Activated CD8-positive, alpha-beta memory T cell treated with anti-CD3 and anti-CD28 coated beads for 4 hours (primary cell): ENCODE measurements around the gene STK32B.
"Not testable (repeated sequence)": the region's sequence is repeated elsewhere in the genome, so short reads cannot be mapped to it uniquely, and the experiment has no call there.

Experiments
- DNase-seq, 2 donors: peaks; one replicate each; pipeline ENCODE4 v3.0.0-alpha.2; 2020; ENCODE audit warnings: low read depth in 2 of 2

The STK32B gene

GRCh38 chr4:5030927-5031326 lies 20.4 kb upstream of the STK32B start:
- DNase-seq = no peak

- no peak for DNase-seq
These were observed 18.5 kb upstream of the STK32B start for GRCh38 chr4:5032813-5033212.

- DNase-seq = no peak
These were observed 17.9 kb upstream of the STK32B start for GRCh38 chr4:5033281-5033841.

GRCh38 chr4:5034206-5034605 lies 17.1 kb upstream of the STK32B start:
- no peak for DNase-seq

GRCh38 chr4:5036239-5036638 lies 15.0 kb upstream of the STK32B start:
- DNase-seq = no peak

GRCh38 chr4:5037553-5038551 lies 13.4 kb upstream of the STK32B start:
- DNase-seq = no peak

GRCh38 chr4:5039800-5040199 lies 11.5 kb upstream of the STK32B start:
- no peak for DNase-seq

- no peak for DNase-seq
These were observed 10.2 kb upstream of the STK32B start for GRCh38 chr4:5040856-5041620.

- DNase-seq = no peak
These were observed 9.6 kb upstream of the STK32B start for GRCh38 chr4:5041699-5042098.

GRCh38 chr4:5043579-5043978 lies 7.7 kb upstream of the STK32B start:
- DNase-seq = no peak

- no peak for DNase-seq
These were observed 6.9 kb upstream of the STK32B start for GRCh38 chr4:5044341-5044740.

- no peak for DNase-seq
These were observed 6.2 kb upstream of the STK32B start for GRCh38 chr4:5045097-5045496.

- DNase-seq = no peak
These were observed 2.6 kb upstream of the STK32B start for GRCh38 chr4:5048721-5049120.

- no peak for DNase-seq
These were observed 581 bp upstream of the STK32B start for GRCh38 chr4:5050520-5051277.

GRCh38 chr4:5052204-5052702 lies 973 bp downstream of the STK32B start:
- DNase-seq = no peak

GRCh38 chr4:5052726-5053425 lies 1.6 kb downstream of the STK32B start:
- no peak for DNase-seq

GRCh38 chr4:5054532-5054931 lies 3.3 kb downstream of the STK32B start:
- no peak for DNase-seq

- DNase-seq = no peak
These were observed 4.1 kb downstream of the STK32B start for GRCh38 chr4:5055411-5055810.

- DNase-seq = no peak
These were observed 14.8 kb downstream of the STK32B start for GRCh38 chr4:5066101-5066500.

GRCh38 chr4:5066968-5067367 lies 15.7 kb downstream of the STK32B start:
- not testable (repeated sequence) for DNase-seq

GRCh38 chr4:5067908-5068307 lies 16.6 kb downstream of the STK32B start:
- DNase-seq = no peak
